NCI-H510A (cell line): Measurements from ENCODE around the gene LIX1.
"Not testable (repeated sequence)": the region's sequence is repeated elsewhere in the genome, so short reads cannot be mapped to it uniquely, and the experiment has no call there.

Source experiments
- DNase-seq: peaks from one replicate; lab custom pipeline; 2025; lab: John Stamatoyannopoulos, UW

The LIX1 gene

DNA sequence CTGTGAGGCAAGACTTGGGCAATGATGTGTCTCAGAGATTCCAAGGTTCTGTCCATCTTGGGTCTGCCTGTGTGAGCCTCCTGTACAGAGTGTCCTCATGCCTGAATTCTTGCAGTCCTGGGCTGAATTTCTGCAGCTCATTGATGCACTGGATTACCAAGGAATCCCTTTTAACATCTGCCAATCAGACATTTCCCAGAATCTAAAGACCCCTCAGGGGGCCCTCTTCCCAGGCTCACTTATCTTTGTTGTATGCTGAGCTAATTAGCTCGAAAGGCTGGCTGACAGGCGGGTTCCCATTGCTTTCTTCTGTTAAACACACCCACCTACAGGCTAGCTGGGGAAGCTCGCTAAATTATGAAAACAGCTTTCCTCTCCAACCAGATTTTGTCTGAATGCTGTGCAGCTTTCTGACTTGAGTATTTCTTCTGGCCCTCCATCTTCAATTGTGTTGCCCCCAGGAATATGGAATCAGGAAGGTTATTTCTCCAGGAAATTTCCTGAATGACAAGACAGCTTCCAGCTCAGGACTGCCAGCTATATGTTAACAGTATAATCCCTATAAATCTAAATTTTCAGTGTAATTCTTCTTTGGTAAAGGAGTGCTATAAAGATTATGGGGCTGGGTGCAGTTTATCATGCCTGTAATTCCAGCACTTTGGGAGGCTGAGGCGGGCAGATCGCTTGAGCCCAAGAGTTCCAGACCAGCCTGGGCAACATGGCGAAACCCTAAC lies at the start of gene LIX1:
LIX1 (minus strand) TSS at position 91 of the 734 bp plus-strand sequence; CDS start at position 56, 35 bp downstream.
- DNase-seq = no peak

DNA sequence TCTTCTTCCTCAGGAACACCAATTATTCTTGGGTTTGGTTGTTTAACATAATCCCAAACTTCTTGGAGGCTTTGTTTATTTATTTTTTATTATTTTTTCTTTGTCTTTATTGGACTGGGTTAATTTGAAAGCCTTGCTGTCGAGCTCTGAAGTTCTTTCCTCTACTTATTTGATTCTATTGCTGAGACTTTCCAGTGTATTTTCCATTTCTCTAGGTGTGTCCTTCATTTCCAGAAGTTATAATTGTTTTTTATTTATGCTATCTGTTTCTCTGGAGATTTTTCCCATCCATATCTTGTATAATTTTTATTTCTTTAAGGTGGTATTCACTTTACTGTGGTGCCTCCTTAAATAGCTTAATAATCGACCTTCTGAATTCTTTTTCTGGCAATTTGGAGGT lies 49.5 kb upstream of the LIX1 start:
- no peak for DNase-seq

DNA sequence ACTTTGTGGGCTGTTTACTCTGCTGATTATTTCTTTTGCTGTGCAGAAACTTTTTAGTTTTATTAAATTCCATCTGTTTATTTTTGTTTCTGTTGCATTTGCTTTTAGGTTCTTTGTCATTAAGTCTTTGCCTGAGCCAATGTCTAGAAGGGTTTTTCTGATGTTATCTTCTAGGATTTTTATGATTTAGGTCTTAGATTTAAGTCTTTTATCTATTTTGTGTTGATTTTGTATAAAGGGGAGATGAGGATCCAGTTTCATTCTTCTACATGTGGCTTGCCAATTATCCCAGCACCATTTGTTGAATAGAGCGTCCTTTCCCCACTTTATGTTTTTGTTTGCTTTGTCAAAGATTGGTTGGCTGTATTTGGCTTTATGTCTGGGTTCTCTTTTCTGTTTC lies 47.1 kb upstream of the LIX1 start:
- DNase-seq = not testable (repeated sequence)

DNA sequence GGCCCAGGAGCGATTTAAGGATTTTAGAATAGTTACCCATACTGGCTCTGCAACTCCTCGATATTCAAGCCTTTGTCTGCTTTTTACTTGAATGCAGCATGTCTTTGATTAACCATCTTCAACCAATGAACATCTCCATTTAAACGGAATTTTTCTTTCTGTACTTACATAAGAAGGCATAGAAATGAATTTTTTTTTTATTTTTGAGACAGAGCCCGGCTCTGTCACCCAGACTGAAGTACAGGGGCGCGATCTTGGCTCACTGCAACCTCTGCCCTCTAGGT lies 41.5 kb upstream of the LIX1 start:
- no peak for DNase-seq

DNA sequence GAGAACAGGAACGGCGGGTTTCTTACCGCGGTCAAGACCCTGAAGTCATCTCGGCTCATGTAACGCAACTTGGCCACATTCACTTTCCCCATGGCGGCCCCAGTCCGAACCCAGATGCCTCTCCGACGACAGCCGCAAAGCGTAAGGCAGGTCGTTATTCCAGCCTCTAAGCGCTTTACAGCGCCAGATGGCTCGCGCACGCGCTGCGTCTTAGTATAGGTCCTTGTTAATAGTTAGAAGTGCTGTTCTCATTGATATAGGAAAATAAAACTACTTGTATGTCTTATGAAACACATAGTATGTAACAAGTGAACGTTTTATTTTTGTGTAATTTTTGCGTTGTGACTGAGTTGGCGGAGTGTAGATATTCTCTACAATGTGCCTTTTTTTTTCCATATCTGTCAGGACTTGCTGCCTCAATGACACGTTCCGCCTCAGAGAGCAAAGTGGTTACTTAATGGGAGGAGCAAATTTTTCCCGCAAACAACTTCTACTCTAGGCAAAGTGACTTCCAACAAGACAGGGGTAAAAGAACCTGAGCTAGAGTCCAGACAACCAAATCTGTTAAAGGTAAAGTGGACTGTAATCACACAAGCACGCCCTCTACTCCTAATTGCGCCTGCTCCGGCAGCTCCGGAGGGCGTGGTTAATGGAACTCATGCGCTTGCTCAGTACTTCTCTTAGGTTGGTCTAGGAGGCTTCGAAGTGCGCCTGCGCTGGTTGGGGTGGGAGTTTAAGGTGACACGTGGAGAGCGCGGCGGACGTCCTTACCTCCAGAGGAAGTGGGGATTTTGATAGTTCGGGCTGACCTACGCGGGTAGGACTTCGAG lies 40.9 kb upstream of the LIX1 start, which contains the start of gene RIOK2:
RIOK2 (minus strand) TSS at position 148 of the 830 bp plus-strand sequence; CDS start at position 92, 56 bp downstream.
- DNase-seq = peak; percentile 63

DNA sequence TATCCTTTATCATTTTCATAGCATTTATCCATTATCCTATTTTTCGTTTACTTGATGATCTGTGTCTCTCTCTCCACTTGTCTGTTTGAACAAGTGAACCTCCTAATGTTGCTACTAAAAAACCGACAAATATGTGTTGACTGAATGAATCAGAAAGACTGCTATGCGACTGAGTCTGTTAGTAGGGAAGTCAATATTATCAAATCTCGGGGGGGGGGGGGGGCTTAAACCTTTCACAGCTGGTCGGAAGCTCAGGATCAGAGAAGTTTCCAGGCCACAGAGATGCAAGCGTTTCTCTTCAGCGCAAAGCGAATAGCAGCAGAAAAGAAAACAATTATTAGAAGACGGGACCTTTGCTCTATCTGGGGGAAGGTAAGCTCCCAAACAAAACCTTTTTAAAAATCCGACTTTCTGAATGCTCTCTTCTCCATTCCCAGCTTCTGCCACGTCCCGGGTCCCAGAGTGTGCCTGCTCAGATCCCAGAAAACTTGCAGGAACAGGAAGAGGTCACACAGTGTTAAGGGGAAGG lies 40.2 kb upstream of the LIX1 start:
- no peak for DNase-seq

DNA sequence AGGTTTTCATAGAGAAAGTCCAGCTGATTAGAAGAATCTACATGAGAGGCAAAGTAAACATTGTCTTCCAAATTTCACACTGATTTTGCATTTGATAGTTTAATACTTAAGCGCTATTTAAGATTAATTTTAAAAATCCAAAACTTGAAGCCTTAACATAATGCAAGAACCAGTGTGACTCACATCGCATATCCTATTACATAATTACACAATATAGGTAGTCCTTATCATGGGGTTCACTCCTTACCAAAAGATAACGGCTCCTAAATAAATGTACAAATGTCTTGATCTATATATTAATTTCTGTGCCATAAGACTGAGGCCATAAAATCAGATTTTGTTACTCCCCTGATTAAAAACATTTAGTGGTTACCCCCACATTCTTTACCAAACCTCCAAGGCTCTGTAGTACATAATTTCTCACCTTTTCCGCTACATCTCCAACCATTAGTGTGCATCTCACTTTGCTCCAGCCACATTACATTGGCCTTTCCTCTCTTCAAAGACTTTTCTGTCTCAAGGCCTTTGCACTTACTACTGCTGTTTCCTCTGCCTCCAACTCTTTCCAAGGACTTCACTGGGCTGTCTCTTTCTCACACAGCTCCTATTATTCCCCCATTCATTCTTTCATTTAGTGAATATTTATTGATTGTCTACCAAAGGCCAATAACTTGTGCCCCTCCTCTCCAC lies 39.6 kb upstream of the LIX1 start:
- DNase-seq = no peak

DNA sequence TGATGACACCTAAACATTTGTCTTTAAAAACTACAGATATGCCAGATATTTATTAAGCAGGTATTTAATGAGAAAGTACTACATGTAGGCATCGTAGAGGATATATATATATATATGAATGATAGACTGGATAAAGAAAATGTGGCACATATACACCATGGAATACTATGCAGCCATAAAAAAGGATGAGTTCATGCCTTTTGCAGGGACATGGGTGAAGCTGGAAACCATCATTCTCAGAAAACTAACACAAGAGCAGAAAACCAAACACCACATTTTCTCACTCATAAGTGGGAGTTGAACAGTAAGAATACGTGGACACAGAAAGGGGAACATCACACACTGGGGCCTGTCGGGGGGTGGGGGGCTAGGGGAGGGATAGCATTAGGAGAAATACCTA lies 37.0 kb upstream of the LIX1 start:
- DNase-seq = not testable (repeated sequence)

DNA sequence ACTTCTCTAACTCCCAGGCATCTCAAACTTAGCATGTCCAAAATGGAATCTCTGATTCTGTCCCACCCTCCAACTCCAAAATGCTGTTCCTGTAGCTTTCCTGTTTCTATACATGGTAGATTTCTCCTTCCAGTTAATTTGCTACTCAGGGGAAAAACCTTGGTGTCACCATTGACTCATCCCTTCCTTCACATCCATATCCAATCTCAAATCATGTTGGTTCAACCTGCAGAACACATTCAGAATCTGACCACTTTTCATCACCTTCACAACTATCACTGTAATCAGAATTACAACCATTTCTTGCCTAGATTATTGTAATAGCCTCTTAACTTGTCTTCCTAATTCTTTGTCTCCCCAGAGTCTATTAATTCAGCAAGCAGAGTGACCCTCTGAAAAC lies 29.8 kb upstream of the LIX1 start:
- no peak for DNase-seq

DNA sequence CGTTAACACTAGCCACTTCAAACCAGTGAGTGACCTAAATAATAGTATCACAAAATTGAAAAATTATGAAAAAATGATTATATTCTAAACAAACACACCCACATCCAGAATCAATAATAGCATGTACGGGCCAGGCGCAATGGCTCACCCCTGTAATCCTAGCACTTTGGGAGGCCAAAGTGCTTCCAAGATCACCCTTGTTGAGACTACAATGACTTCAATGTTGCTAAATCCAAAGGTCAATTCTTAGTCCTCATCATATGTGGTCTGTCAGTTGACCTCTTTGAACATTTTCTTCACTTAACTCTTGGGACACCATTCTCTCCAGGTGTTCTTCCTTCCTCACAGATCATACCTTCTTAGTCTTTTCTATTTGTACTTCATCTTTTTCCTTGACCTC lies 29.3 kb upstream of the LIX1 start:
- no peak for DNase-seq

DNA sequence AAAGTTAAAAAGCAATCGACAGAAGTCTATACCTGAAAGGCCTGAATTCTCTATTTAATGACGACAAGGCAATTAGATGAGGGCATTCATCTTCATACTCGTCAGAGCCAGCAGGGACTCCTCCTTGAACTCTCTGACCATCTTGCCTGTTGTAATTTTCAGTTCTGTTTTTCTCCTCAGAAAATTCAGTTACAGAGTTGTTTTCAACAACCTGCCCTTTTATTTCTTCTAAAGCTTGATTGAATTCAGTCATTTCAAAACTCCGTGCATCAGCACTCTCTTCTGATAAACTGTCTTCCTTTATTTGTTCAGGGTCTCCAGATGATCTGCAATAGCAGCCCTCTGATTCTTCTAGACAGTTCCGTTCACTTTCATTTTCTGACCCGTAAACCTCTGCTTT lies 25.0 kb upstream of the LIX1 start:
- DNase-seq = no peak

DNA sequence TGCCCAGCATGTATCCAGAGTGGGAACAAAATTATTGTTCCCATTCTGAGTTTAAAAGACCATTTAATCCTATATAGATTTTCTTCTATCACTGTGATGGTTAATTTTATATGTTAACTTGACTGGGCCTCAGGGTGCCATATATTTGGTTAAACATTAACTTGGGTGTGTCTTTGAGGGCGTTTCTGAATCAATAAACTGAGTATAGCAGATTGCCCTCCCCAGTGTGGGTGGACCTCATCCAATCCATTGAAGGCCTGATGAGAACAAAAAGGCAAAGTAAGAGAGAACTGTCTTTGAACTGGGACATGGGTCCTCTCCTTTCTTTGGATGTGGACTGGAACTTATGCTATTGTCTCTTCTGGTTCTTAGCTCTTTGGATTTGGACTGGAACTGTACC lies 23.3 kb upstream of the LIX1 start:
- no peak for DNase-seq

DNA sequence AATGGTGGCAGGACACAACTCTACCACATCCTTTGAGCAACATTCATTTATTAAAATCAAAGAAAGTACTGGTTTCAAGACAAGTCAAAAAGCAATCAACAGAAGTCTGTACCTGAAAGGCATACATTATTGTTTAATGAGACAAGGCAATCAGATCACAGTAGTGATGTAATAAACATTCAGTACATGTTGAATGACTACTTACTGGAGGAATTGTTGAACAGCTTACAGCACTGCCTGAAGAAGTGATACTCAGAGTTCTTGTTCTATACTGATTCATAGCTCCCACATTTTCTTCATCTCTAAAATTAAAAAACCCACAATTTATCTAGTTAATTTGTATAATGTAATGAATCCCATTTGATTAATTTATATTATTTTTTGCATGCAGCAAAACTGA lies 22.4 kb upstream of the LIX1 start:
- no peak for DNase-seq

DNA sequence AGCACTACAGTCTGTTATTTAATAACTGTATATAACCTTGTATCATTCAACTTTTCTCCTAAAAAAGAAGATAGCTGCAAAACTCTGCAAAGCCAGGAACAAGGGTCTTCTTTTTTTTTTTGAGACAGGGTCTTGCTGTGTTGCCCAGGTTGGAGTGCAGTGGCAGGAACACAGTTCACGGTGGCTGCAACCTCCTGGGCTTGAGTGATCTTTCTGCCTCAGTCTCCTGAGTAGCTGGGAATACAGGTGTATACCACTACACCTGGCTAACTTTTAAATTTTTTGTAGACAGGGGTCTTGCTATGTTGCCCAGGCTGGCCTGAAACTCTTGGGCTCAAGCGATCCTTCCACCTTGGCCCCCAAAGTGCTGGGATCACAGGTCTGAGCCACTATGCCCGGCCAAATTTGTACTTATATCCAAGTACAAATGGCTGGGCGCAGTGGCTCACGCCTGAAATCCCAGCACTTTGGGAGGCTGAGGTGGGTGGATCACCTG lies 21.4 kb upstream of the LIX1 start:
- no peak for DNase-seq

DNA sequence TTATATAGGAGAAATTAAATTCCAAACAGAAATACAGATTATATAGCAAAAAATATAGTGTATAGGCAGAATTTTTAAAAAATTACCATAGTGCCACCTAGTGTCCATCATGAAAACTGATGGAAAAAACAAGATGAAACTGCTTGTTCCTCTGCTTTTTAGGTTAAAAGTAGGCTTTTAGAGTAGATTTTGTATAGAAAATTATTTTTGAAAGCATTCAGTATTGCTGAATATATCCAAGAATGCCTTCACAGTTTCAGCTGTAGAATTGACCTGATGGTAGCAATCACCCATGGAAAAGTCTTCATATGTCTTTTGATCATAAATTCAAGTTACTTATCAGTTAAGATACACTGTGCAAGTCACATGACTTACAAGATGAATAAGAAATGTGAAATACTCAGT lies 21.0 kb upstream of the LIX1 start:
- no peak for DNase-seq

DNA sequence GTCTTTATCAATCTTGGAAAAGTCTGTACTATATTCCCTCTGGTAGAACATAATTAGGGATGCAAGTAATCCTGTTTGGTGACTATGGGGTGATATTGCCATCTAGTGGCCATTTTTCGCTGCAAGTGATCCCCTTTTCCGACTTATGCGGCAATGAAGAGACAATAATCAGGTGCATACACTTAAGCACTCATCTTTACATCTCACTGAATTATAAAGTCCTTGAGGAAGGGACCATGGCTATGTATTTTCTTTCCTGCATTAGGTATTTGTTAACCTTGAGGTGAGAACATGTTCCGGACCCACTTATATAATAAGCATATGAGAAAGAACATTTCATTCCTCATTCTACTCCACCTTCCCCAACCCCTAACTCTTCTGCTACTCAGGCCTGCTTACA lies 19.6 kb upstream of the LIX1 start:
- peak; percentile 16 for DNase-seq

DNA sequence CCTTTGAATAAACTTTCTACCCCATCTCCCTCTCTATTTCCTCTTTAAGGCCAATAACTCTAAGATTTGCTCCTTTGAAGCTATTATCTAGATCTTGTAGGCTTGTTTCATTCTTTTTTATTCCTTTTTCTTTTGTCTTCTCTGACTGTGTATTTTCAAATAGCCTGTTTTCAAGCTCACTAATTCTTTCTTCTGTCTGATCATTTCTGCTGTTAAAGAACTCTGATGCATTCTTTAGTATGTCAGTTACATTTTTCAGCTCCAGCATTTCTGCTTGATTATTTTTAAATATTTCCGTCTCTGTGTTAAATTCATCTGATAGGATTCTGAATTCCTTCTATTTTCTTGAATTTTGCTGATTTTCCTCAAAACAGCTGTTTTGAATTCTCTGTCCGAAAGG lies 15.3 kb upstream of the LIX1 start:
- DNase-seq = no peak

DNA sequence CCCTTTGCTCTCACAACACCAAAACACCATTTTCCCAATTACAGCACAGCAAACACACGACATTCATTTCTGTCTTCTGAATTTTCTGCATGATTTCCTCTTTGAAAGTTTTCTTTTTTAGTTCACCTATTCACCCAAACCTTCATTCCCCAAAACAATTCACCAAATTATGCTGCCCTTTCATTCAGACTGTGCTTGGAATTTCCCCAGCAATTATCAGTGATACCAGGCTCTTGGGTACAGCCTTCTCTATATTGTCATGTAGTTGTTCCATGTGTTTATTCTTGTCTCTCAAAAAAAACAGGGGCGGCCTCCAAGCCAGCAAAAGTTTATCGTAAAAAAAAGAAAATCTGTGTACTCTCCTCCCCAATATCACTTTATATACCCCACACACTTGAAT lies 9.0 kb upstream of the LIX1 start:
- DNase-seq = no peak

DNA sequence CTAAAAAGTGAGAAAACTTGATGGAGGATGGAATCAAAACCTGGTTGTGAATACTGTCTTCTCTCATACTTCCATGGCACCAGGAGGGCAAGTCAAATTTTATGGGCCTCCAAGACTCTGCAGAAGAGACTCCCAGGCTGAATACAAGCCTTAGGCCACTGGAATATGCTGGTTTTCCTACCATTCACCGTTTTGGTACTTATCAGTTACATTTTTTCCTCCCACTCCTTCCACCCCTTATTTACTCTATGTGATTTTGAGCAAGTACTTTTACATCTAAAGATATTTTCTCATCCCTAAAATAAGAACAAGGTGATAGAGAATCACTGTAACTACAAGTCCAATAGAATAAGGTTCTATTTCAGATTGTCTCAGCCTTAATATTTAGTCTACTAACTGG lies 8.0 kb upstream of the LIX1 start:
- no peak for DNase-seq

DNA sequence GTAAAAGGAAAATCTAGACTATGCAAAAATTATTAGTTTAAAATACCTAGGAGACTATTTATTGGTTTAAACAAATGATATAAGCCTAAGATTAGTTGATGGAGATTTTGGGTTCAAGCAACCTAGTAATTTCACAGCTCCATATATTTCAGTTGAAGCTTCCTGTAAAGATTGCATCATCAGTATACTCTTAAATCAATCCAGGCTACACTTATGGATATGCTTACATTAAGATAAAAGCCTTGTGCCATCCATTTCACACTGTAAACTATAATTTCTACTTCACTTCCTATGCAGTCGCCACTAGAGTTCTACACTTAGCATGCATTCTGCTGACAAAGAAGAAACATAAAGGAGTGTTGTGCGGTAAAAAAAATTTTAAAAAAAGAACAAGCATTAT lies 7.3 kb upstream of the LIX1 start:
- DNase-seq = no peak

DNA sequence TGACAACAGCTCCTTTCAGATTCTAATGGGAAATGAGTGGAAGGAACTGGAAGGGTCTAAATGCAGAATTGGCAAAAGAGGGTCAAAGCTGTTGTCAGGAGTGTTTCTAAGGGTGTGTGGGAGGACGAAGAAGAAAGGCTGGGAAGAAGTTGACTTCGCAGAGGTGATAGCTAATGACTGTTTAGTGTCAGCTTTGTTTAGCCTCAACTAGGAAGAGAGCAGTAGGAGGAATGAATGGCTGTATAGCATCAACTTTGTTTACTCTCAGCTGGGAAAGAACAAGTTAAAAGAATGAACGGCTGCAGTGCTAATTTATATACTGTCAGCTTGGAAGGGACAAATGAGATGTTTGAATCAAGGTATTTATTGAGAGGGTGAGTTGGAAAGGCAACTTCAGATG lies 5.9 kb upstream of the LIX1 start:
- no peak for DNase-seq

DNA sequence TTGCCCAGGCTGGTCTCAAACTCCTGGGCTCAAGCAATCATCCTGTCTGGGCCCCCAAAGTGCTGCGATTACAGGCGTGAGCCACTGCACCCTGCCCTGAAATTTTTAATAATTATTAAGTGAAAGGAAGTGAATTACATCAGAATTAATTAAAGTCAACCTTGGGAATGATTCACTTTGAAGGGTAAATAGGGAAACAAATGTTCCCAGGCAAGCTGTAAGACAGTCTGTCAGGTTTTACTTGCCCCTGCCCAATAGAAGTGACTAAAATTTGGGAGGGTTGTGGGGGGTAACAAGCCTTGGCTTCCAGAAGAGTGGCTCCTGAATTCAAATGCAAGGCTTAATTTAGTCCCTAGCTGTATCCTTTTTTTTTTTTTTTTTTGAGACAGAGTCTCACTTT lies 1.3 kb upstream of the LIX1 start:
- DNase-seq = no peak

DNA sequence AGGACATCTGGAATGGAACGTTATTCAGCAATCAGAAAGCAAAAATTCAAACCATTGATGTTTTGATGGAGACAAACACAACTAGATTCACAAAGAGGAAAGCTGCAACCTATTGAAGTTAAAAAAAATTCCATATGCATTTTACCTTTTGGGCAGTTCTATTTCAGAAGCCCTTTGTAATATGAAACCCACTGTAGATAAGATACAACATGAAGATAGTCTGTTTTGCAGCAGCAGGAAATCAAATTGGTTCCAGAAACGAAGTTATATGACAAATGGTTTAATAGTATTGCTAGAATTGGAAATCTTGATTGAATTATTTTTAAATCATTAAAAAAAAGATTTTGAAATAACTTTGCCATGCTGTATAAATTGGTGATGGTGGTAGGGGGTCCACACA lies 872 bp downstream of the LIX1 start:
- DNase-seq = no peak
